H1 (cell line): ENCODE data around the gene TEX36. TPM values are rescaled to one million over a fixed set of nuclear protein-coding genes. Genes with fewer than 3 reads are reported as not detected.
"Not testable (repeated sequence)": the region's sequence is repeated elsewhere in the genome, so short reads cannot be mapped to it uniquely, and the experiment has no call there.

Experiments
- CTCF ChIA-PET: fragments of 300-600 bp; sonication (Branson Sonifier 250); formaldehyde crosslinking; loops from one replicate; lab custom pipeline; 2021; ENCODE audit not compliant: partially characterized antibody; lab: Charles Lee
- POLR2A ChIA-PET: fragments of 300-600 bp; sonication (Branson Sonifier 250); formaldehyde crosslinking; loops from one replicate; lab custom pipeline; 2021; ENCODE audit warnings: inconsistent platforms; ENCODE audit not compliant: partially characterized antibody; lab: Charles Lee
- DNase-seq, 2 experiments: peaks; one replicate each; pipeline versions ENCODE4 v3.0.0 to v3.0.0-alpha.2; 2010 to 2022; ENCODE audit warnings: low spot score in 2 of 2, low read depth in 1 of 2, mixed read lengths in 1 of 2
- FAIRE-seq: peaks from 2 replicates; lab custom pipeline; 2011; peaks lifted over from hg19 to GRCh38; lab: Jason Lieb, UNC
- H2AFZ ChIP-seq: 2 replicates; pipeline ENCODE4 v1.8.1; 2012; ENCODE audit warnings: low read length, inconsistent platforms
- H2AK5ac ChIP-seq: 2 replicates; pipeline ENCODE4 v1.6.1; 2013; ENCODE audit warnings: low read depth, low read length
- H2BK120ac ChIP-seq: replicated peaks from 2 replicates; pipeline ENCODE3; 2013; ENCODE audit warnings: low read depth, low read length, inconsistent platforms
- H2BK12ac ChIP-seq: 2 replicates; pipeline ENCODE4 v1.6.1; 2013; ENCODE audit warnings: low read depth, low read length
- H2BK15ac ChIP-seq: 2 replicates; pipeline ENCODE4 v1.6.1; 2013; ENCODE audit warnings: low read length
- H2BK20ac ChIP-seq: 2 replicates; pipeline ENCODE4 v1.6.1; 2013; ENCODE audit warnings: low read length
- H2BK5ac ChIP-seq: 2 replicates; pipeline ENCODE4 v1.6.1; 2013; ENCODE audit warnings: low read depth, low read length
- H3K14ac ChIP-seq: 2 replicates; pipeline ENCODE4 v1.6.1; 2013; ENCODE audit warnings: inconsistent platforms; ENCODE audit not compliant: insufficient read length
- H3K18ac ChIP-seq: 2 replicates; pipeline ENCODE4 v1.6.1; 2013; ENCODE audit warnings: low read length; ENCODE audit errors: extremely low read depth
- H3K23ac ChIP-seq: 2 replicates; pipeline ENCODE4 v1.6.1; 2013; ENCODE audit warnings: inconsistent platforms; ENCODE audit not compliant: insufficient read length
- H3K23me2 ChIP-seq: 2 replicates; pipeline ENCODE4 v1.6.1; 2013; ENCODE audit warnings: low read depth, low read length
- H3K27ac ChIP-seq: 2 replicates; pipeline ENCODE4 v1.6.1; 2011; ENCODE audit warnings: low read depth, low read length, inconsistent platforms
- H3K27me3 ChIP-seq, 4 experiments: replicated peaks in 1 of 4; 1 replicate in 1 of 4; 2 replicates in 3 of 4; pipeline versions ENCODE4 v1.6.1 to v1.8.1; 2011 to 2013; ENCODE audit warnings: low read length in 3 of 4, mild to moderate bottlenecking in 3 of 4, inconsistent platforms in 2 of 4, mixed read lengths in 2 of 4, moderate library complexity in 1 of 4; ENCODE audit not compliant: control insufficient read depth in 3 of 4, insufficient read depth in 3 of 4; ENCODE audit errors: extremely low read depth in 1 of 4
- H3K36me3 ChIP-seq, 4 experiments: 2 replicates each; pipeline versions ENCODE4 v1.6.1 to v1.8.1; 2011 to 2013; ENCODE audit warnings: mild to moderate bottlenecking in 4 of 4, low read length in 3 of 4, moderate library complexity in 2 of 4, control low read depth in 1 of 4, inconsistent platforms in 1 of 4; ENCODE audit not compliant: insufficient read depth in 4 of 4, control insufficient read depth in 2 of 4
- H3K4ac ChIP-seq: replicated peaks from 2 replicates; pipeline ENCODE3; 2013; ENCODE audit warnings: low read length, low read depth, mixed read lengths, inconsistent platforms; ENCODE audit not compliant: insufficient read length
- H3K4me1 ChIP-seq, 4 experiments: replicated peaks in 1 of 4; 1 replicate in 1 of 4; 2 replicates in 3 of 4; pipeline versions ENCODE4 v1.6.1 to v1.8.1; 2011 to 2013; ENCODE audit warnings: low read length in 3 of 4, inconsistent platforms in 2 of 4, mixed read lengths in 1 of 4; ENCODE audit not compliant: insufficient read depth in 4 of 4, control insufficient read depth in 3 of 4
- H3K4me2 ChIP-seq, 2 experiments: 2 replicates each; pipeline versions ENCODE4 v1.6.1 to v1.8.1; 2011 to 2013; ENCODE audit warnings: low read depth in 2 of 2, low read length in 2 of 2, control low read depth in 1 of 2, inconsistent platforms in 1 of 2, mild to moderate bottlenecking in 1 of 2; ENCODE audit not compliant: insufficient read depth in 1 of 2
- H3K4me3 ChIP-seq, 4 experiments: fragments of 200-600, 300-600 bp in 1 of 4; sonication (generic), shearing (Covaris generic), sonication (Bioruptor Twin) in 1 of 4; 2 replicates each; pipeline versions ENCODE4 v1.5.1 to v1.8.1; 2011 to 2016; ENCODE audit warnings: low read length in 4 of 4, low read depth in 3 of 4, control low read depth in 2 of 4, inconsistent platforms in 2 of 4, mild to moderate bottlenecking in 2 of 4, mixed read lengths in 1 of 4, moderate library complexity in 1 of 4; ENCODE audit not compliant: insufficient read depth in 2 of 4; ENCODE audit errors: extremely low read depth in 1 of 4
- H3K56ac ChIP-seq: replicated peaks from 2 replicates; pipeline ENCODE3; 2013; ENCODE audit warnings: low read depth, mild to moderate bottlenecking, mixed read lengths, low read length, inconsistent platforms; ENCODE audit not compliant: insufficient read length
- H3K79me1 ChIP-seq: 2 replicates; pipeline ENCODE4 v1.6.1; 2013; ENCODE audit warnings: low read depth, low read length, control low read depth
- H3K79me2 ChIP-seq, 2 experiments: 2 replicates each; pipeline versions ENCODE4 v1.6.1 to v1.8.1; 2012 to 2013; ENCODE audit warnings: low read length in 2 of 2, mild to moderate bottlenecking in 2 of 2, inconsistent platforms in 1 of 2; ENCODE audit not compliant: insufficient read depth in 2 of 2, control insufficient read depth in 1 of 2
- H3K9ac ChIP-seq, 4 experiments: replicated peaks in 1 of 4; 1 replicate in 1 of 4; 2 replicates in 3 of 4; pipeline versions ENCODE4 v1.6.1 to v1.8.1; 2011 to 2013; ENCODE audit warnings: low read depth in 3 of 4, low read length in 3 of 4, control low read depth in 2 of 4, mild to moderate bottlenecking in 2 of 4, moderate library complexity in 2 of 4, inconsistent platforms in 1 of 4; ENCODE audit errors: extremely low read depth in 1 of 4
- H3K9me3 ChIP-seq, 2 experiments: 2 replicates each; pipeline versions ENCODE4 v1.6.1 to v1.8.1; 2012 to 2013; ENCODE audit warnings: mild to moderate bottlenecking in 2 of 2, moderate library complexity in 2 of 2, control low read depth in 1 of 2, inconsistent platforms in 1 of 2, low read depth in 1 of 2, low read length in 1 of 2, mixed read lengths in 1 of 2; ENCODE audit not compliant: insufficient read depth in 2 of 2
- H4K20me1 ChIP-seq, 2 experiments: replicated peaks in 1 of 2; 2 replicates each; pipeline versions ENCODE3 to v1.8.1; 2011 to 2013; ENCODE audit warnings: inconsistent platforms in 2 of 2, low read length in 2 of 2, mild to moderate bottlenecking in 1 of 2; ENCODE audit not compliant: insufficient read depth in 2 of 2, control insufficient read depth in 1 of 2
- H4K5ac ChIP-seq: 2 replicates; pipeline ENCODE4 v1.6.1; 2013; ENCODE audit warnings: low read length, low read depth, mixed read lengths, inconsistent platforms; ENCODE audit not compliant: insufficient read length
- H4K8ac ChIP-seq: 2 replicates; pipeline ENCODE4 v1.8.0; 2013; ENCODE audit warnings: mild to moderate bottlenecking, moderate library complexity, low read length, inconsistent platforms; ENCODE audit not compliant: insufficient read depth; ENCODE audit errors: extremely low read depth
- H4K91ac ChIP-seq: replicated peaks from 2 replicates; pipeline ENCODE3; 2013; ENCODE audit warnings: low read length, mixed read lengths, inconsistent platforms; ENCODE audit not compliant: insufficient read length
- WGBS, 2 experiments: shearing (Covaris generic) in 1 of 2; methylation state at CpG; one replicate each; pipeline versions ENCODE4 v1.1.6 to v1.1.7; 2013 to 2015; ENCODE audit warnings: low lambda C conversion rate in 2 of 2, mixed read lengths in 2 of 2, inconsistent platforms in 1 of 2, low coverage in 1 of 2, missing lambda C conversion rate in 1 of 2; ENCODE audit not compliant: insufficient replicate concordance in 2 of 2, insufficient coverage in 1 of 2, insufficient read length in 1 of 2; ENCODE audit errors: extremely low coverage in 1 of 2, missing lambda C conversion rate in 1 of 2; 5-methylcytosine and 5-hydroxymethylcytosine counted together
- polyA plus RNA-seq, 7 experiments: library from polyadenylated mRNA; depleted of rRNA in 3 of 7; stranded (reverse) in 5 of 7; unstranded in 2 of 7; fragments of >200 nt in 5 of 7; fragments of 200-250 nt in 2 of 7; gene quantifications; 1 replicate in 5 of 7; 2 replicates in 1 of 7; 4 replicates in 1 of 7; pipeline versions ENCODE4 v1.2.1 to v1.2.3, GENCODE V29; 2011 to 2013; ENCODE audit warnings: missing spikeins in 2 of 7, mixed read lengths in 2 of 7
- total RNA-seq: library from RNA; stranded (reverse); fragmentation: NEBNext Ultra II Directional; extraction: Animal tissue kit (Norgen Biotek cat#: 25700); gene quantifications from 2 replicates; pipeline ENCODE4 v1.2.1, GENCODE V29; 2021

The TEX36 gene
- total and polyA plus RNA-seq, 2 of the 8 experiments (the other 6 are each of a cell fraction or from before 2014, with no cell fraction given) = not detected

DNA sequence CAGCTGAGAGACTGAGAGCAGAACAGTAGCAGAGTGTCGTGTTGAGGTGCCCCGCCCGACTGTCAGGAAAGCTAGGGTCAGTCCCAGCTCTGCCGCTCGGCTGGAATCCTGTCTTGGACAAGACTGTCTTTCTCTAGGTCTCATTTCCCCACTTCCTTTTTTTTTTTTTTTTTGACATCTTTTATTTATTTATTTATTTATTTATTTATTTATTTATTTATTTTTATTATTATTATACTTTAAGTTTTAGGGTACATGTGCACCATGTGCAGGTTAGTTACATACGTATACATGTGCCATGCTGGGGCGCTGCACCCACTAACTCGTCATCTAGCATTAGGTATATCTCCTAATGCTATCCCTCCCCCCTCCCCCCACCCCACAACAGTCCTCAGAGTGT is 69.9 kb downstream of the TEX36 start:
- H4K20me1 ChIP-seq, H2BK15ac ChIP-seq, H3K9ac ChIP-seq, H3K9me3 ChIP-seq, H2BK120ac ChIP-seq, H3K4ac ChIP-seq, H3K27me3 ChIP-seq, FAIRE-seq, H2AK5ac ChIP-seq, CTCF ChIA-PET, DNase-seq, H3K23ac ChIP-seq, H3K4me2 ChIP-seq, H2BK5ac ChIP-seq, H2AFZ ChIP-seq, POLR2A ChIA-PET, H2BK12ac ChIP-seq, H3K4me1 ChIP-seq, H3K56ac ChIP-seq, H3K79me2 ChIP-seq, H3K18ac ChIP-seq, H3K36me3 ChIP-seq, H3K23me2 ChIP-seq, H4K5ac ChIP-seq, H3K14ac ChIP-seq, H3K79me1 ChIP-seq, H2BK20ac ChIP-seq, H3K27ac ChIP-seq, H4K8ac ChIP-seq, H3K4me3 ChIP-seq, H4K91ac ChIP-seq: not testable (repeated sequence)
- WGBS, 2 experiments = 94% methylated on average over 7 of the region's 8 CpGs; no CpG with 5 or more reads in 1 of the 2 experiments
